Gastrocnemius medialis (tissue), 4 donors: ENCODE results near the gene SLC34A2.

Experiments used
- POLR2A ChIP-seq, 2 donors: fragments of 450-650 bp; IDR thresholded peaks; one replicate each; pipeline ENCODE4 v1.6.1; 2017; ENCODE audit warnings: antibody characterized with exemption in 2 of 2, mild to moderate bottlenecking in 2 of 2, moderate library complexity in 2 of 2
- TF ChIP-seq, protein P1 (sequence below), 5 experiments: fragments of 450-650 bp in 3 of 5; fragments of 200-600 bp in 2 of 5; sonication (generic) in 2 of 5; IDR thresholded peaks in 4 of 5; conservative IDR thresholded peaks in 1 of 5; 1 replicate in 4 of 5; 2 replicates in 1 of 5; pipeline ENCODE4 v1.5.1; 2016 to 2019; ENCODE audit warnings: antibody characterized with exemption in 5 of 5, mild to moderate bottlenecking in 3 of 5, moderate library complexity in 3 of 5

DNA sequence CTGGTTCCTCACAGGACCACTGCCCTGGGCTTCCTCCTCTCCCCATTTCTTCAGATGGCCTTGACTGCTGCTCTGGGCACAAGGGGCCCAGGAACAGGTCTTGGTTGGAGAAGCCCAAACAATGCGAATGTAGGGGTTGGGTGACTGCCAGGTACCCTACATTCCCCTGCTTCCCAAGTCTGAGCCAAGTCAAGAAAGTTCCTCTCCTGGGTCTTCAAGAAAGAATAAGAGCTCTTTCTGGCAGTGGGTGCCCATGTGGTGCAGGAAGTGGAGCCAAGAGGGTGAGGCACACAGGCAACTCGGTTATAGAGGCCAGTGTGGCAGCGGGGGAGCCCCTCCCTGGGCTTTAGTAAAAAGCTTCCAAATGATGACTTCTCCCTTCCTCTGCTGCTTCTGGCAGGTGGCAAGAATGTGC is 2.7 kb downstream of the SLC34A2 start:
- TF ChIP-seq, protein P1, sequence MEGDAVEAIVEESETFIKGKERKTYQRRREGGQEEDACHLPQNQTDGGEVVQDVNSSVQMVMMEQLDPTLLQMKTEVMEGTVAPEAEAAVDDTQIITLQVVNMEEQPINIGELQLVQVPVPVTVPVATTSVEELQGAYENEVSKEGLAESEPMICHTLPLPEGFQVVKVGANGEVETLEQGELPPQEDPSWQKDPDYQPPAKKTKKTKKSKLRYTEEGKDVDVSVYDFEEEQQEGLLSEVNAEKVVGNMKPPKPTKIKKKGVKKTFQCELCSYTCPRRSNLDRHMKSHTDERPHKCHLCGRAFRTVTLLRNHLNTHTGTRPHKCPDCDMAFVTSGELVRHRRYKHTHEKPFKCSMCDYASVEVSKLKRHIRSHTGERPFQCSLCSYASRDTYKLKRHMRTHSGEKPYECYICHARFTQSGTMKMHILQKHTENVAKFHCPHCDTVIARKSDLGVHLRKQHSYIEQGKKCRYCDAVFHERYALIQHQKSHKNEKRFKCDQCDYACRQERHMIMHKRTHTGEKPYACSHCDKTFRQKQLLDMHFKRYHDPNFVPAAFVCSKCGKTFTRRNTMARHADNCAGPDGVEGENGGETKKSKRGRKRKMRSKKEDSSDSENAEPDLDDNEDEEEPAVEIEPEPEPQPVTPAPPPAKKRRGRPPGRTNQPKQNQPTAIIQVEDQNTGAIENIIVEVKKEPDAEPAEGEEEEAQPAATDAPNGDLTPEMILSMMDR (IDR thresholded peaks at IDR 0.05 in 4 of 5, conservative IDR thresholded peaks at IDR 0.05 in 1 of 5) = no peak
- no peak for TF ChIP-seq POLR2A (IDR thresholded peaks at IDR 0.05)
